ENCODE results near the gene KPRP. TPM values are rescaled to one million over a fixed set of nuclear protein-coding genes. Genes with fewer than 3 reads are reported as not detected.
A peak's percentile ranks its signal among the peaks of the same experiment; 100 is the strongest.

Gene KPRP
- total and polyA plus RNA-seq, 2 donors (not counting 1 experiment from before 2014, with no cell fraction given): 0.33 TPM; not detected in 1

GRCh38 chr1:152752225-152752624 lies 5.6 kb upstream of the KPRP start:
- Histone ChIP-seq H3K9me3 (ENCODE audit: control insufficient read depth, insufficient read depth, low read depth, low read length) (no peaks in the 10 kb centered on the region), H3K79me2 (ENCODE audit: control insufficient read depth, insufficient read depth, low read length) (no peaks in the 10 kb centered on the region), H3K4me1 (ENCODE audit: control insufficient read depth, extremely low read depth, insufficient read depth, low read length) (peaks cover 13% of the 10 kb centered on the region), H3K4me3 (replicated peaks in 1 of 4; ENCODE audit: control extremely low read depth in 1 of 4, insufficient read depth in 1 of 4, low read depth in 3 of 4, low read length in 4 of 4) (no peak overlapping the region), H3K27ac (ENCODE audit: insufficient read depth, low read length) (peak overlapping the region; percentile 64), H3K36me3 (ENCODE audit: control insufficient read depth, insufficient read depth, low read length) (no peaks in the 10 kb centered on the region), H3K4me2 (ENCODE audit: extremely low read depth, insufficient read depth, low read length) (peak overlapping the region; percentile 28), H4K20me1 (ENCODE audit: control insufficient read depth, extremely low read depth, insufficient read depth, low read length) (no peaks in the 10 kb centered on the region), H3K27me3 (ENCODE audit: control insufficient read depth, insufficient read depth, low read length) (no peaks in the 10 kb centered on the region), H3K9ac (ENCODE audit: insufficient read depth, low read length) (no peak overlapping the region), H2AFZ (ENCODE audit: low read length) (no peak overlapping the region)
- DNase-seq (ENCODE audit: low read depth in 2 of 2): peak; percentile 60 to 68
- TF ChIP-seq EZH2 (IDR thresholded peaks at IDR 0.05; ENCODE audit: low read length, missing control alignments): no peak
- TF ChIP-seq, protein P1, sequence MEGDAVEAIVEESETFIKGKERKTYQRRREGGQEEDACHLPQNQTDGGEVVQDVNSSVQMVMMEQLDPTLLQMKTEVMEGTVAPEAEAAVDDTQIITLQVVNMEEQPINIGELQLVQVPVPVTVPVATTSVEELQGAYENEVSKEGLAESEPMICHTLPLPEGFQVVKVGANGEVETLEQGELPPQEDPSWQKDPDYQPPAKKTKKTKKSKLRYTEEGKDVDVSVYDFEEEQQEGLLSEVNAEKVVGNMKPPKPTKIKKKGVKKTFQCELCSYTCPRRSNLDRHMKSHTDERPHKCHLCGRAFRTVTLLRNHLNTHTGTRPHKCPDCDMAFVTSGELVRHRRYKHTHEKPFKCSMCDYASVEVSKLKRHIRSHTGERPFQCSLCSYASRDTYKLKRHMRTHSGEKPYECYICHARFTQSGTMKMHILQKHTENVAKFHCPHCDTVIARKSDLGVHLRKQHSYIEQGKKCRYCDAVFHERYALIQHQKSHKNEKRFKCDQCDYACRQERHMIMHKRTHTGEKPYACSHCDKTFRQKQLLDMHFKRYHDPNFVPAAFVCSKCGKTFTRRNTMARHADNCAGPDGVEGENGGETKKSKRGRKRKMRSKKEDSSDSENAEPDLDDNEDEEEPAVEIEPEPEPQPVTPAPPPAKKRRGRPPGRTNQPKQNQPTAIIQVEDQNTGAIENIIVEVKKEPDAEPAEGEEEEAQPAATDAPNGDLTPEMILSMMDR (conservative IDR thresholded peaks at IDR 0.05 in 1 of 2, IDR thresholded peaks at IDR 0.05 in 1 of 2; ENCODE audit: low read depth in 1 of 2, low read length in 2 of 2): no peak

GRCh38 chr1:152753586-152753985 lies 4.2 kb upstream of the KPRP start:
- H2AFZ ChIP-seq (ENCODE audit: low read length): no peak overlapping the region
- no peaks in the 10 kb centered on the region for H4K20me1 ChIP-seq (ENCODE audit: control insufficient read depth, extremely low read depth, insufficient read depth, low read length)
- H3K4me3 ChIP-seq (replicated peaks in 1 of 4; ENCODE audit: control extremely low read depth in 1 of 4, insufficient read depth in 1 of 4, low read depth in 3 of 4, low read length in 4 of 4): no peak overlapping the region
- H3K27ac ChIP-seq (ENCODE audit: insufficient read depth, low read length): no peak overlapping the region
- TF ChIP-seq EZH2 (IDR thresholded peaks at IDR 0.05; ENCODE audit: low read length, missing control alignments): no peak
- TF ChIP-seq, protein P1 (conservative IDR thresholded peaks at IDR 0.05 in 1 of 2, IDR thresholded peaks at IDR 0.05 in 1 of 2; ENCODE audit: low read depth in 1 of 2, low read length in 2 of 2): no peak
- no peaks in the 10 kb centered on the region for H3K27me3 ChIP-seq (ENCODE audit: control insufficient read depth, insufficient read depth, low read length)
- H3K4me2 ChIP-seq (ENCODE audit: extremely low read depth, insufficient read depth, low read length): no peak overlapping the region
- no peaks in the 10 kb centered on the region for H3K9me3 ChIP-seq (ENCODE audit: control insufficient read depth, insufficient read depth, low read depth, low read length)
- DNase-seq (ENCODE audit: low read depth in 2 of 2): no peak
- H3K4me1 ChIP-seq (ENCODE audit: control insufficient read depth, extremely low read depth, insufficient read depth, low read length): peaks cover 11% of the 10 kb centered on the region
- no peak overlapping the region for H3K9ac ChIP-seq (ENCODE audit: insufficient read depth, low read length)
- no peaks in the 10 kb centered on the region for H3K79me2 ChIP-seq (ENCODE audit: control insufficient read depth, insufficient read depth, low read length)
- no peaks in the 10 kb centered on the region for H3K36me3 ChIP-seq (ENCODE audit: control insufficient read depth, insufficient read depth, low read length)

GRCh38 chr1:152756872-152757271 lies 953 bp upstream of the KPRP start:
- no peak for DNase-seq (ENCODE audit: low read depth in 2 of 2)
- Histone ChIP-seq H3K27ac (ENCODE audit: insufficient read depth, low read length) (no peak overlapping the region), H3K27me3 (ENCODE audit: control insufficient read depth, insufficient read depth, low read length) (no peaks in the 10 kb centered on the region), H4K20me1 (ENCODE audit: control insufficient read depth, extremely low read depth, insufficient read depth, low read length) (no peaks in the 10 kb centered on the region), H3K79me2 (ENCODE audit: control insufficient read depth, insufficient read depth, low read length) (no peaks in the 10 kb centered on the region), H2AFZ (ENCODE audit: low read length) (no peak overlapping the region), H3K4me2 (ENCODE audit: extremely low read depth, insufficient read depth, low read length) (no peak overlapping the region), H3K4me1 (ENCODE audit: control insufficient read depth, extremely low read depth, insufficient read depth, low read length) (peaks cover 11% of the 10 kb centered on the region), H3K36me3 (ENCODE audit: control insufficient read depth, insufficient read depth, low read length) (no peaks in the 10 kb centered on the region), H3K9me3 (ENCODE audit: control insufficient read depth, insufficient read depth, low read depth, low read length) (no peaks in the 10 kb centered on the region), H3K9ac (ENCODE audit: insufficient read depth, low read length) (no peak overlapping the region), H3K4me3 (replicated peaks in 1 of 4; ENCODE audit: control extremely low read depth in 1 of 4, insufficient read depth in 1 of 4, low read depth in 3 of 4, low read length in 4 of 4) (no peak overlapping the region)
- TF ChIP-seq, protein P1 (conservative IDR thresholded peaks at IDR 0.05 in 1 of 2, IDR thresholded peaks at IDR 0.05 in 1 of 2; ENCODE audit: low read depth in 1 of 2, low read length in 2 of 2): no peak
- TF ChIP-seq EZH2 (IDR thresholded peaks at IDR 0.05; ENCODE audit: low read length, missing control alignments): no peak
